Mucosa of descending colon (tissue), 3 donors: ENCODE results near the gene NFIX. TPM values are rescaled to one million over a fixed set of nuclear protein-coding genes. Genes with fewer than 3 reads are reported as not detected.

Experiments
- ATAC-seq: fragments of 200-7000 bp; cut with Tn5 transposase; one replicate; pipeline ENCODE4 v1.9.1; 2020; ENCODE audit warnings: mild to moderate bottlenecking, moderate library complexity
- DNase-seq, 3 donors: peaks; one replicate each; pipeline ENCODE4 v3.0.0-alpha.2; 2020
- H3K36me3 ChIP-seq: fragments of 200-600 bp; one replicate; pipeline ENCODE4 v1.8.0; 2021; ENCODE audit warnings: low read depth, mild to moderate bottlenecking
- H3K4me1 ChIP-seq: fragments of 200-600 bp; one replicate; pipeline ENCODE4 v1.8.0; 2021; ENCODE audit warnings: low read depth, mild to moderate bottlenecking
- H3K4me3 ChIP-seq: fragments of 200-600 bp; one replicate; pipeline ENCODE4 v1.8.0; 2021; ENCODE audit warnings: mild to moderate bottlenecking
- H3K9me3 ChIP-seq: fragments of 200-600 bp; one replicate; pipeline ENCODE4 v1.8.0; 2021; ENCODE audit warnings: mild to moderate bottlenecking
- intact Hi-C, 2 donors: fragments of 100-400 bp; cut with DNase I in 1 of 2; cut with micrococcal nuclease in 1 of 2; formaldehyde crosslinking; loops; one replicate each; pipeline versions ENCODE4 v1.11.0 to v1.11.1; 2022; cut with DNase I, micrococcal nuclease
- total RNA-seq, 3 donors: library from RNA; stranded (reverse); fragmentation: NEBNext Ultra II Directional in 2 of 3; extraction: Animal tissue kit (Norgen Biotek cat#: 25700) in 2 of 3; gene quantifications; one replicate each; pipeline versions ENCODE4 v1.2.1 to v1.2.4, GENCODE V29; 2021 to 2023
- TF ChIP-seq, protein P1 (sequence below): fragments of 200-600 bp; IDR thresholded peaks from one replicate; pipeline ENCODE4 v1.8.0; 2022; ENCODE audit warnings: antibody characterized with exemption, mild to moderate bottlenecking
- donor health status: DM: no; HTN: no; CAD: no; lungs with moderate emphysema.
- donor health status: DM: no; HTN: no; CAD: no.
- donor health status: DM: no; HTN: yes; CAD: no.

NFIX gene
- total RNA-seq, 3 donors from 2014 or later, result 59.4 to 238 (median 64.6) TPM

DNA sequence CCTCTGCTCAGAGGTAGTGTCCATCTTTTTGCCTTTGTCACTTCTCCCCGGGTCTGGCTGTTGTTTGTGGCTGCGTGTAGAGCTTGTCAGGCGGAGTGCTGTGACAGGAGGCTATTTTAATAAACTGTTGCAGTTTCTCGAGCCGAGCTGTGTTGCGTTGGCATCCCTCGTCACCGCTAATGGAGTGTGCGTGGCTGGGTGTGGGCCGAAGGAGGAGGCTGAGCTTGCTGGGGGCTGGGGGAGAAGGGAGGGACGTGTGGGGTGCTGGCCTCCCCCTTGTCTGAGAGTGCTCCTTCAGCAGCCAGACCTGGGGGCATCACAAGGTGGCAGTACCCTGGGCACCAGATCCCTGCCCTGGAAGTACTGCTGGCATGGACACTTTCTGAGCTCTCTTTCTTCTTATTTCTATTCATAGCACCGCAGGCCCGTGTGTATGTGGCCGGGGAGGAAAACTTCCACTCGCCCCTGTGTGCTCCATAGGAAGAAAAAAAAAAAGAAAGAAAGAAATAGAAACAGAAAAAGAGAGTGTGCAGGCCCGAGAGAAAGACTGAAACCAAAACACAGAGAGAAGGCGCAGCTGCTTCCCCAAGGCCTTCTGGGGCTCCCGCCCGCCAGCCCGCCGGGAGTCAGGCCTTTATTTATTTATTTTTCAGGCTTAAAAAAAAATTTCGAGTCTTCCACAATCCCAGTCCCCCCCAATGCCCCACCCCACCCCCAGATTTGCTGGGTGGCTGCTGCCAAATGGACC lies 27.0 kb downstream of the NFIX start:
- H3K4me3 ChIP-seq, result no peak overlapping the region
- no peaks in the 10 kb centered on the region for H3K36me3 ChIP-seq
- peak in 1 of 3 donors; percentile 55 for DNase-seq
- intact Hi-C loops, result no loop called here
- TF ChIP-seq, protein P1, sequence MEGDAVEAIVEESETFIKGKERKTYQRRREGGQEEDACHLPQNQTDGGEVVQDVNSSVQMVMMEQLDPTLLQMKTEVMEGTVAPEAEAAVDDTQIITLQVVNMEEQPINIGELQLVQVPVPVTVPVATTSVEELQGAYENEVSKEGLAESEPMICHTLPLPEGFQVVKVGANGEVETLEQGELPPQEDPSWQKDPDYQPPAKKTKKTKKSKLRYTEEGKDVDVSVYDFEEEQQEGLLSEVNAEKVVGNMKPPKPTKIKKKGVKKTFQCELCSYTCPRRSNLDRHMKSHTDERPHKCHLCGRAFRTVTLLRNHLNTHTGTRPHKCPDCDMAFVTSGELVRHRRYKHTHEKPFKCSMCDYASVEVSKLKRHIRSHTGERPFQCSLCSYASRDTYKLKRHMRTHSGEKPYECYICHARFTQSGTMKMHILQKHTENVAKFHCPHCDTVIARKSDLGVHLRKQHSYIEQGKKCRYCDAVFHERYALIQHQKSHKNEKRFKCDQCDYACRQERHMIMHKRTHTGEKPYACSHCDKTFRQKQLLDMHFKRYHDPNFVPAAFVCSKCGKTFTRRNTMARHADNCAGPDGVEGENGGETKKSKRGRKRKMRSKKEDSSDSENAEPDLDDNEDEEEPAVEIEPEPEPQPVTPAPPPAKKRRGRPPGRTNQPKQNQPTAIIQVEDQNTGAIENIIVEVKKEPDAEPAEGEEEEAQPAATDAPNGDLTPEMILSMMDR, result no peak
- ATAC-seq, result peak; percentile 32
- H3K9me3 ChIP-seq, result no peaks in the 10 kb centered on the region
- H3K4me1 ChIP-seq, result peaks cover 38% of the 10 kb centered on the region

DNA sequence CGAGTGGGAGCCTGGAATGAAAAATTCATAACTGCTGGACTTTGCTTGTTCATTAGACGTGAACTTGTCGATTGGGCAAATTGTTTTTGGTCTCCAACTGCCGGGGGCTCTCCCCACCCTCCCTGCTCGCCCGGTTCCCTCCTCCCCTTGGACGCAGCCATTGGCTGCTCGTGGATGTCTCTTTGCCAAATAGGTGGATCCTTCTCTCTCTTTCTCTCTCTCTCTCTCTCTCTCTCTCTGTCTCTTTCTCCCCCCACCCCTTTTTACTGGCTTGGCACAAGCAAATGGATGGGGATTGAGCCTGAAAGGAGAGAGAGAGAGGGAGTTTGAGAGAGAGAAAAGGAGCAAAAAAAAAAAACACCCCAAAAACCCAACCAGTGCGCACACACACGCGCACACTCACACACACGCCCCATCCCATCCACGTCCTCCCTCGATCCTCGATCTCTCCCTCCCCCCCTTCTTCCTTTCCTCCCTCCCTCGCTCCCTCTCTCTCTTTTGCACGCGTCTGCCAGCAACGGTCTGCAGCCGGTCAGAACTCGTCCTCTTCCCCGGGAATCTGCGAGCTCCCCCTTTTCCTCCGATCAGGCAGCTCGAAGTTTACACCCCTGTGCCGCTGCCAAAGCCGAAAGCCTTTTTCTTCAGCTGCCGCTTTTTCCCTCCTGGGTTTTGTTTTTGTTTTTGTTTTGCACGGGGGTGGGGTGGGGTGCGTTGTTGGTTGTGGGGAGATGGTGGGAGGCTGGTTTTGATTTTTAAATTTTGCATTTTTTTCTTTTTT lies 27.8 kb downstream of the NFIX start:
- TF ChIP-seq, protein P1, result no peak
- ATAC-seq (peak; percentile 56), DNase-seq (peak; percentile 68 to 84 (median 76))
- Histone ChIP-seq H3K36me3 (no peaks in the 10 kb centered on the region), H3K4me1 (peaks cover 42% of the 10 kb centered on the region), H3K9me3 (no peaks in the 10 kb centered on the region), H3K4me3 (no peak overlapping the region)
- intact Hi-C loops, result no loop called here

DNA sequence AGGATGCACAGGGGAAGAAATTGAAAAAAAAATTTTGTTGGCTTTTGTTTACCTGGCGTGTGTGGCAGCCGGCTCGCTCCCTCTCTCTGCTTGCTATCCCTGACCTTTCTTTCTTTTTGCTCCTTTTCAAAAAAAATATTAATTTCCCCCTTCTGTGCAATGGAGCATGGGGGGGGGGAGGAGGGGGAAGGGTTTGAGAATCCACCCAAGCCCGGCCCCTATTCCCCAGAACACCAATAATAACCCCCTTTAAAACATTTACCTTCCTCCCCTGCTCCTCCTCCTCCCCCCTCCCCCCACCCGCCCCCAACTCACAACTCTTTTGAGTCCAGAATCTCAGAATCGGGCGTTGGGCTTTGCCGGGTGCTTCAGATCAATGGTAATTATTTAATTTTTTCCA lies 28.4 kb downstream of the NFIX start:
- TF ChIP-seq, protein P1, result no peak
- Histone ChIP-seq H3K36me3 (no peaks in the 10 kb centered on the region), H3K4me1 (peaks cover 44% of the 10 kb centered on the region), H3K9me3 (no peaks in the 10 kb centered on the region), H3K4me3 (no peak overlapping the region)
- ATAC-seq (no peak), DNase-seq (no peak)
- intact Hi-C loops, result no loop called here

DNA sequence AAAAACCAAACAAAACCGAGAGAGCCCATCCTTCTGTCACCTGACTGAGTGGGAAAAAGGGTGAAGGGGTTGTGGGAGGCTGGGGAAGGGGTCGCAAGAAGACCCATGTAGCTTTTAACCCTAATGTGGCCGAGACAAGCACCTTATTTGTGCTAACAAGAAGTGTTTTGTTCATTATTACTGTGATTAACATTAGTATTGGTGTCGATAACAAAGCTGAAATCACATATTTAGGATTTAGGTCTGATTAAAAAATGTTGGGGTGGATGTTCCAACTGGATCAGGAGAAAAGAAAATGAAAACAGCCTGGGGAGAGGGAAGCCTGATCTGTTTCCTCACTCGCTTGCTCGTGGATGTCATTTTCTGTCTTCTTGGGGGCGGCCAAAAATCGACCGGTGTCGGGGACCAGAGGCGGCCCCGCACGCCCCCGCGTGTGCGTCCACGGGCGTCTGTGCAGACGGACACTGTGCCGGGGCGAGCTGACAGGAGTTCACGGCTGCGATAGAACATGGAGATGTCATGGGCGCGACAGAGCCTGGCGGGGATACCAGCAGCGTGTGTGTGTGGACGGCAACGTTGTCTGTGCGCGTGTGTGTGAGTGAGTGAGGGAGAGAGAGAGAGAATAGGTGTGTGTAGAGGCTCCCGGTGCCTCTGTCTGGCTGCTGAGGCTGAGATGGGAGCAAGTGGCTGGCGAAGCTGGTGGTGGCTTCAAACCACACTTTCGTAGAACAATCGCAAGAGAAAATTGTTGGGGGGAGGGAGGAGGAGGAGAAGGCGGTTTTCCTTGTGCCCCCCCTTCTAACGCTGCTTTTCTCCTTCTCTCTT lies 29.1 kb downstream of the NFIX start:
- Histone ChIP-seq H3K4me1 (peaks cover 44% of the 10 kb centered on the region), H3K36me3 (no peaks in the 10 kb centered on the region), H3K4me3 (no peak overlapping the region), H3K9me3 (no peaks in the 10 kb centered on the region)
- peak in 2 of 3 donors; percentile 37 to 57 for DNase-seq
- TF ChIP-seq, protein P1, result no peak
- peak; percentile 35 for ATAC-seq
- intact Hi-C loops, result no loop called here

DNA sequence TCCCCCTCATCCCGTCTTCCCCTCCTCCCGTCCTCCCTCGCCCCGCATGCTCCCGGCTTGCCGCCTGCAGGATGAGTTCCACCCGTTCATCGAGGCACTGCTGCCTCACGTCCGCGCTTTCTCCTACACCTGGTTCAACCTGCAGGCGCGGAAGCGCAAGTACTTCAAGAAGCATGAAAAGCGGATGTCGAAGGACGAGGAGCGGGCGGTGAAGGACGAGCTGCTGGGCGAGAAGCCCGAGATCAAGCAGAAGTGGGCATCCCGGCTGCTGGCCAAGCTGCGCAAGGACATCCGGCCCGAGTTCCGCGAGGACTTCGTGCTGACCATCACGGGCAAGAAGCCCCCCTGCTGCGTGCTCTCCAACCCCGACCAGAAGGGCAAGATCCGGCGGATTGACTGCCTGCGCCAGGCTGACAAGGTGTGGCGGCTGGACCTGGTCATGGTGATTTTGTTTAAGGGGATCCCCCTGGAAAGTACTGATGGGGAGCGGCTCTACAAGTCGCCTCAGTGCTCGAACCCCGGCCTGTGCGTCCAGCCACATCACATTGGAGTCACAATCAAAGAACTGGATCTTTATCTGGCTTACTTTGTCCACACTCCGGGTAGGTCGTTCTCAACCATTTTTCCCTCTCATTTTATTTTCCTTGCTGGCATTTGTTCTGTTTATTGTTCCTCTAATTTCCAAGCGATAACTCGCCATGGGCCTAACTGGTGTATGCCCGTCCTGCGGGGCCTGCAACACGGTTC lies 29.8 kb downstream of the NFIX start:
- Histone ChIP-seq H3K36me3 (no peaks in the 10 kb centered on the region), H3K4me3 (no peak overlapping the region), H3K9me3 (no peaks in the 10 kb centered on the region), H3K4me1 (peaks cover 44% of the 10 kb centered on the region)
- peak; percentile 58 to 71 (median 68) for DNase-seq
- TF ChIP-seq, protein P1, result no peak
- intact Hi-C loops, result no loop called here
- peak; percentile 35 for ATAC-seq
